NCI-H2107 (cell line): ENCODE data around the gene NTF3.
"Not testable (repeated sequence)": the region's sequence is repeated elsewhere in the genome, so short reads cannot be mapped to it uniquely, and the experiment has no call there.

Experiments
- DNase-seq: peaks from one replicate; lab custom pipeline; 2025; lab: John Stamatoyannopoulos, UW

Gene NTF3

GRCh38 chr12:5534426-5535199, 102.7 kb downstream of the NTF3 start:
- no peak for DNase-seq

- DNase-seq = no peak
Measured at GRCh38 chr12:5535541-5535940, 103.6 kb downstream of the NTF3 start.

GRCh38 chr12:5537026-5537615, 105.2 kb downstream of the NTF3 start:
- DNase-seq = not testable (repeated sequence)

- DNase-seq = no peak
Measured at GRCh38 chr12:5537771-5538170, 105.9 kb downstream of the NTF3 start.
